CD4-positive, alpha-beta T cell (primary cell): ENCODE data around the gene FILIP1L. TPM values are rescaled to one million over a fixed set of nuclear protein-coding genes. Genes with fewer than 3 reads are reported as not detected.

Experiments
- ATAC-seq: fragments of 200-7000 bp; cut with Tn5 transposase; one replicate; pipeline ENCODE4 v1.10.0; 2022; ENCODE audit warnings: mild to moderate bottlenecking; ENCODE audit not compliant: poor library complexity
- CTCF ChIA-PET: fragments of 350-600 bp; sonication (Branson Sonifier 250); formaldehyde crosslinking; loops from one replicate; lab custom pipeline; 2021; ENCODE audit warnings: antibody characterized with exemption, inconsistent platforms; lab: Charles Lee
- POLR2A ChIA-PET: fragments of 350-600 bp; sonication (Branson Sonifier 250); formaldehyde crosslinking; loops from one replicate; lab custom pipeline; 2021; ENCODE audit warnings: antibody characterized with exemption, inconsistent platforms; lab: Charles Lee
- DNase-seq, 14 experiments: peaks; one replicate each; pipeline ENCODE4 v3.0.0-alpha.2; 2013 to 2020; ENCODE audit warnings: mixed read lengths in 2 of 14
- H3K27ac ChIP-seq, 2 donors: one replicate each; pipeline versions ENCODE4 v1.5.1 to v1.7.0; 2013; ENCODE audit warnings: low read length in 2 of 2, low read depth in 1 of 2, mild to moderate bottlenecking in 1 of 2
- H3K27me3 ChIP-seq, 2 experiments: 1 replicate in 1 of 2; 2 replicates in 1 of 2; pipeline versions ENCODE4 v1.6.1 to v1.7.0; 2013; ENCODE audit warnings: low read length in 2 of 2, control low read depth in 1 of 2, mild to moderate bottlenecking in 1 of 2, moderate library complexity in 1 of 2; ENCODE audit not compliant: insufficient read depth in 2 of 2, control insufficient read depth in 1 of 2
- H3K36me3 ChIP-seq: one replicate; pipeline ENCODE4 v1.6.1; 2013; ENCODE audit warnings: low read length, control low read depth; ENCODE audit not compliant: insufficient read depth
- H3K4me1 ChIP-seq: one replicate; pipeline ENCODE4 v1.6.1; 2013; ENCODE audit warnings: low read length, control low read depth; ENCODE audit not compliant: insufficient read depth
- H3K4me3 ChIP-seq: one replicate; pipeline ENCODE4 v1.5.1; 2013; ENCODE audit warnings: mild to moderate bottlenecking, low read length, moderate library complexity
- H3K9me3 ChIP-seq, 2 experiments: 1 replicate in 1 of 2; 2 replicates in 1 of 2; pipeline versions ENCODE4 v1.6.1 to v1.7.0; 2013; ENCODE audit warnings: low read length in 2 of 2, mild to moderate bottlenecking in 2 of 2, control low read depth in 1 of 2, moderate library complexity in 1 of 2; ENCODE audit not compliant: control insufficient read depth in 1 of 2, insufficient read depth in 1 of 2
- H3K27ac Mint-ChIP-seq: one replicate; pipeline ENCODE4 v1.8.0; 2020; ENCODE audit warnings: mixed read lengths
- H3K27me3 Mint-ChIP-seq: one replicate; pipeline ENCODE4 v1.8.0; 2021; ENCODE audit warnings: mixed read lengths
- H3K36me3 Mint-ChIP-seq: one replicate; pipeline ENCODE4 v1.8.0; 2021; ENCODE audit warnings: low read depth, mixed read lengths
- H3K4me1 Mint-ChIP-seq: one replicate; pipeline ENCODE4 v1.8.0; 2021; ENCODE audit warnings: low read depth, mixed read lengths
- H3K4me3 Mint-ChIP-seq: one replicate; pipeline ENCODE4 v1.8.0; 2020; ENCODE audit warnings: mild to moderate bottlenecking, mixed read lengths
- H3K9me3 Mint-ChIP-seq: one replicate; pipeline ENCODE4 v1.8.0; 2020; ENCODE audit warnings: mixed read lengths
- intact Hi-C, 2 experiments: fragments of 100-400 bp; cut with DNase I in 1 of 2; cut with micrococcal nuclease in 1 of 2; formaldehyde crosslinking; loops; one replicate each; pipeline versions ENCODE4 v1.15.1 to v1.9.0; 2023 to 2025; cut with DNase I, micrococcal nuclease
- total RNA-seq, 174 experiments: library from RNA in 2 of 174; stranded (reverse) in 2 of 174; gene quantifications; one replicate each; pipeline ENCODE4 v1.2.3 and lab custom pipeline; 2021 to 2026
- TF ChIP-seq, protein P1 (sequence below): fragments of 200-600 bp; IDR thresholded peaks from one replicate; pipeline ENCODE4 v1.8.0; 2022; ENCODE audit warnings: antibody characterized with exemption, mild to moderate bottlenecking

FILIP1L gene
- total RNA-seq, 2 experiments from 2014 or later, result 0.08 to 0.28 TPM

DNA sequence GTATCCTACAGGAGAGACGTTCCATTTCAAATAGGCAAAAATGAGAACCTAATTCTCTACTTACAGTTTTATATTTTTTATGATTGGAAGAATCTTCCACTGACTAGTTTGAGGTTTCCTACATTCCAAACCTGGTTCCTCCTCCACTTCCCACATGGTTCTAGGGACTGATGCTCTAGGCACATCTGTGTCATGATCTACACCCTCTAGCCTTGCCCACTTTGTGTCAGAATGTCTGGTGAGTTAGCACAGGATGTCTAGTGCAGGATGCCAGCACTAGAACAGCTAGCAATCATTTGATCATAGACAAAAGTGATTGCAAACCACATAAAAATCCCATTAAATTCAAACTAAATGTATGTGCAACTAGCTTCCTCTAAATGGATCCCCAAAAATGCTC lies 26.7 kb upstream of the FILIP1L start:
- TF ChIP-seq, protein P1, sequence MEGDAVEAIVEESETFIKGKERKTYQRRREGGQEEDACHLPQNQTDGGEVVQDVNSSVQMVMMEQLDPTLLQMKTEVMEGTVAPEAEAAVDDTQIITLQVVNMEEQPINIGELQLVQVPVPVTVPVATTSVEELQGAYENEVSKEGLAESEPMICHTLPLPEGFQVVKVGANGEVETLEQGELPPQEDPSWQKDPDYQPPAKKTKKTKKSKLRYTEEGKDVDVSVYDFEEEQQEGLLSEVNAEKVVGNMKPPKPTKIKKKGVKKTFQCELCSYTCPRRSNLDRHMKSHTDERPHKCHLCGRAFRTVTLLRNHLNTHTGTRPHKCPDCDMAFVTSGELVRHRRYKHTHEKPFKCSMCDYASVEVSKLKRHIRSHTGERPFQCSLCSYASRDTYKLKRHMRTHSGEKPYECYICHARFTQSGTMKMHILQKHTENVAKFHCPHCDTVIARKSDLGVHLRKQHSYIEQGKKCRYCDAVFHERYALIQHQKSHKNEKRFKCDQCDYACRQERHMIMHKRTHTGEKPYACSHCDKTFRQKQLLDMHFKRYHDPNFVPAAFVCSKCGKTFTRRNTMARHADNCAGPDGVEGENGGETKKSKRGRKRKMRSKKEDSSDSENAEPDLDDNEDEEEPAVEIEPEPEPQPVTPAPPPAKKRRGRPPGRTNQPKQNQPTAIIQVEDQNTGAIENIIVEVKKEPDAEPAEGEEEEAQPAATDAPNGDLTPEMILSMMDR, result no peak
- CTCF ChIA-PET, result no interaction called here
- H3K4me1 Mint-ChIP-seq, result no peaks in the 10 kb centered on the region
- H3K27me3 ChIP-seq, result no peaks in the 10 kb centered on the region
- no peak overlapping the region for H3K27ac Mint-ChIP-seq
- H3K27me3 Mint-ChIP-seq, result no peaks in the 10 kb centered on the region
- DNase-seq (no peak), ATAC-seq (no peak)
- POLR2A ChIA-PET, result no interaction called here
- no peak overlapping the region for H3K27ac ChIP-seq
- intact Hi-C loops, result no loop called here
- H3K9me3 Mint-ChIP-seq, result peaks cover 22% of the 10 kb centered on the region
- H3K36me3 Mint-ChIP-seq, result peaks cover 49% of the 10 kb centered on the region
- H3K36me3 ChIP-seq, result no peaks in the 10 kb centered on the region
- H3K4me1 ChIP-seq, result no peaks in the 10 kb centered on the region
- H3K4me3 ChIP-seq, result no peak overlapping the region
- peaks cover 0 to 9% of the 10 kb centered on the region in 2 experiments for H3K9me3 ChIP-seq
- no peak overlapping the region for H3K4me3 Mint-ChIP-seq

DNA sequence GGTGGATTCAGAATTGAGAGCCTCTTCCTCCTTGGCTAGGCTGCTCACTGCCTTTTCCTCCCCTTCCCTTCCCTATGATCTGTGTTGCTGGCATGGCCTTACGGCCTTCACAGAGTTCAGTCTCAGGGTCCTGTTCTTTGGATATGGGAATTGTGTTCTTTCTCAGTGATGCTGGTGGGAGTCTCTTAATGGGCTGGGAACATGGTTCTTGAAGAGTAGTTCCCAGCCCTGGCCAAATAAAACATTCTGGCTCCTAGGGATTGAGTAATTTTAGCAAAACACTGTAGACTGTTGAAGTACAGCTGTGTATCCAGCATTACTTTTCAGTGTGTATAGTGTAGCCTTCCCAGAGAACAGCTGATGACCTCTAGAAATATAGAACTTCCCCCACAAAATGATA lies 22.6 kb upstream of the FILIP1L start:
- Histone ChIP-seq H3K4me1 (no peaks in the 10 kb centered on the region), H3K27ac (no peak overlapping the region), H3K36me3 (no peaks in the 10 kb centered on the region), H3K4me3 (no peak overlapping the region), H3K27me3 (no peaks in the 10 kb centered on the region), H3K9me3 (no peaks in the 10 kb centered on the region)
- TF ChIP-seq, protein P1, result no peak
- ATAC-seq, result no peak
- Mint-ChIP-seq H3K27me3 (no peaks in the 10 kb centered on the region), H3K4me3 (no peak overlapping the region), H3K9me3 (peaks cover 4% of the 10 kb centered on the region), H3K4me1 (no peaks in the 10 kb centered on the region), H3K27ac (no peak overlapping the region), H3K36me3 (peaks cover 26% of the 10 kb centered on the region)
- no peak for DNase-seq
- CTCF ChIA-PET, result no interaction called here
- POLR2A ChIA-PET, result interaction anchor here (0.6 kb wide), 1 partner anchor 63 kb away, joined by 3 read pairs; no protein-coding TSS in a partner anchor
- intact Hi-C loops, result no loop called here

- H3K27ac Mint-ChIP-seq, result no peak overlapping the region
- POLR2A ChIA-PET, result interaction anchor here (0.6 to 0.8 kb wide), 2 partner anchors 22 to 911 kb away, joined by 3 read pairs; no protein-coding TSS in a partner anchor
- intact Hi-C loops, result no loop called here
- CTCF ChIA-PET, result no interaction called here
- ATAC-seq (no peak), DNase-seq (no peak)
- Histone ChIP-seq H3K27ac (no peak overlapping the region), H3K36me3 (no peaks in the 10 kb centered on the region), H3K9me3 (no peaks in the 10 kb centered on the region), H3K4me1 (no peaks in the 10 kb centered on the region), H3K4me3 (no peak overlapping the region), H3K27me3 (no peaks in the 10 kb centered on the region)
- H3K4me3 Mint-ChIP-seq, result no peak overlapping the region
- TF ChIP-seq, protein P1, result no peak
- H3K9me3 Mint-ChIP-seq, result no peaks in the 10 kb centered on the region
- no peaks in the 10 kb centered on the region for H3K4me1 Mint-ChIP-seq
- H3K27me3 Mint-ChIP-seq, result no peaks in the 10 kb centered on the region
- no peaks in the 10 kb centered on the region for H3K36me3 Mint-ChIP-seq
Measured at GRCh38 chr3:100131241-100131640, 16.9 kb upstream of the FILIP1L start.
